Gastrocnemius medialis (tissue), 4 donors: ENCODE data around the gene EPHX1. TPM values are rescaled to one million over a fixed set of nuclear protein-coding genes. Genes with fewer than 3 reads are reported as not detected.
A peak's percentile ranks its signal among the peaks of the same experiment; 100 is the strongest.

ENCODE experiments used
- ATAC-seq, 2 donors: fragments of 150-250 bp; one replicate each; pipeline ENCODE4 v1.9.1; 2016
- DNase-seq, 2 donors: peaks; one replicate each; pipeline ENCODE4 v3.0.0-alpha.2; 2019
- H3K27ac ChIP-seq, 4 donors: fragments of 200-600 bp; sonication (generic); 1 replicate in 1 of 4; 2 replicates in 3 of 4; pipeline ENCODE4 v1.5.1; 2016 to 2018; ENCODE audit warnings: mild to moderate bottlenecking in 2 of 4, moderate library complexity in 1 of 4
- H3K27me3 ChIP-seq, 3 donors: fragments of 200-600 bp; sonication (generic) in 2 of 3; 1 replicate in 1 of 3; 2 replicates in 2 of 3; pipeline versions ENCODE4 v1.5.1 to v1.6.0; 2016 to 2019; ENCODE audit warnings: mild to moderate bottlenecking in 1 of 3, moderate library complexity in 1 of 3
- H3K36me3 ChIP-seq, 2 donors: fragments of 200-600 bp; sonication (generic) in 1 of 2; one replicate each; pipeline ENCODE4 v1.5.1; 2017 to 2018
- H3K4me1 ChIP-seq, 2 donors: fragments of 200-600 bp; sonication (generic) in 1 of 2; one replicate each; pipeline ENCODE4 v1.5.1; 2016 to 2017; ENCODE audit warnings: mild to moderate bottlenecking in 2 of 2
- H3K4me3 ChIP-seq, 4 donors: fragments of 200-600 bp; sonication (generic) in 3 of 4; 1 replicate in 1 of 4; 2 replicates in 3 of 4; pipeline ENCODE4 v1.5.1; 2016 to 2019; ENCODE audit warnings: mild to moderate bottlenecking in 2 of 4
- H3K9me3 ChIP-seq, 3 donors: fragments of 200-600 bp; sonication (generic) in 2 of 3; 1 replicate in 1 of 3; 2 replicates in 2 of 3; pipeline ENCODE4 v1.5.1; 2016 to 2019
- POLR2A ChIP-seq, 2 donors: fragments of 450-650 bp; IDR thresholded peaks; one replicate each; pipeline ENCODE4 v1.6.1; 2017; ENCODE audit warnings: antibody characterized with exemption in 2 of 2, mild to moderate bottlenecking in 2 of 2, moderate library complexity in 2 of 2
- in situ Hi-C, 4 donors: fragments of 200-750 bp; cut with MboI; loops; one replicate each; pipeline versions ENCODE4 v1.15.0 to v1.8.0; 2017; ENCODE audit warnings: low sequenced_read_pairs in 4 of 4
- intact Hi-C: fragments of 100-400 bp; cut with DNase I; formaldehyde crosslinking; loops from one replicate; pipeline ENCODE4 v1.15.1; 2023; ENCODE audit warnings: low total_unique reads
- total RNA-seq, 4 donors: library from RNA; depleted of rRNA; stranded (reverse); fragments of >200 nt; gene quantifications; one replicate each; pipeline versions ENCODE4 v1.1.0 to v1.2.3, GENCODE V29; 2016
- TF ChIP-seq, protein P1 (sequence below), 5 experiments: fragments of 450-650 bp in 3 of 5; fragments of 200-600 bp in 2 of 5; sonication (generic) in 2 of 5; IDR thresholded peaks in 4 of 5; conservative IDR thresholded peaks in 1 of 5; 1 replicate in 4 of 5; 2 replicates in 1 of 5; pipeline ENCODE4 v1.5.1; 2016 to 2019; ENCODE audit warnings: antibody characterized with exemption in 5 of 5, mild to moderate bottlenecking in 3 of 5, moderate library complexity in 3 of 5

EPHX1 gene
- total RNA-seq, 4 donors from 2014 or later: 65.7 to 155 (median 108) TPM

- Histone ChIP-seq H3K27me3 (no peaks in the 10 kb centered on the region), H3K4me3 (peak overlapping the region; percentile 77 to 99 (median 88)), H3K9me3 (no peaks in the 10 kb centered on the region), H3K36me3 (no peaks in the 10 kb centered on the region), H3K27ac (peak overlapping the region; percentile 86 to 98 (median 89)), H3K4me1 (peaks cover 36 to 41% of the 10 kb centered on the region in 2 donors)
- no peak for TF ChIP-seq POLR2A (IDR thresholded peaks at IDR 0.05)
- TF ChIP-seq, protein P1, sequence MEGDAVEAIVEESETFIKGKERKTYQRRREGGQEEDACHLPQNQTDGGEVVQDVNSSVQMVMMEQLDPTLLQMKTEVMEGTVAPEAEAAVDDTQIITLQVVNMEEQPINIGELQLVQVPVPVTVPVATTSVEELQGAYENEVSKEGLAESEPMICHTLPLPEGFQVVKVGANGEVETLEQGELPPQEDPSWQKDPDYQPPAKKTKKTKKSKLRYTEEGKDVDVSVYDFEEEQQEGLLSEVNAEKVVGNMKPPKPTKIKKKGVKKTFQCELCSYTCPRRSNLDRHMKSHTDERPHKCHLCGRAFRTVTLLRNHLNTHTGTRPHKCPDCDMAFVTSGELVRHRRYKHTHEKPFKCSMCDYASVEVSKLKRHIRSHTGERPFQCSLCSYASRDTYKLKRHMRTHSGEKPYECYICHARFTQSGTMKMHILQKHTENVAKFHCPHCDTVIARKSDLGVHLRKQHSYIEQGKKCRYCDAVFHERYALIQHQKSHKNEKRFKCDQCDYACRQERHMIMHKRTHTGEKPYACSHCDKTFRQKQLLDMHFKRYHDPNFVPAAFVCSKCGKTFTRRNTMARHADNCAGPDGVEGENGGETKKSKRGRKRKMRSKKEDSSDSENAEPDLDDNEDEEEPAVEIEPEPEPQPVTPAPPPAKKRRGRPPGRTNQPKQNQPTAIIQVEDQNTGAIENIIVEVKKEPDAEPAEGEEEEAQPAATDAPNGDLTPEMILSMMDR (IDR thresholded peaks at IDR 0.05 in 4 of 5, conservative IDR thresholded peaks at IDR 0.05 in 1 of 5): no peak
- peak; percentile 37 to 42 for ATAC-seq
- peak; percentile 30 to 38 for DNase-seq
- intact Hi-C loops (loop anchor here (1.0 to 10.0 kb wide), 5 partner anchors 66 to 179 kb away; partner anchors contain the start of genes H3-3A, SDE2 and SRP9), in situ Hi-C loops (no loop called here)
These were observed 73.0 kb downstream of the EPHX1 start for GRCh38 chr1:225882694-225883615.

- intact Hi-C loops: loop anchor here (2.0 to 10.0 kb wide), 4 partner anchors 67 to 179 kb away; partner anchors contain the start of genes H3-3A and SDE2
- DNase-seq: no peak
- in situ Hi-C loops: no loop called here
- TF ChIP-seq, protein P1 (IDR thresholded peaks at IDR 0.05 in 4 of 5, conservative IDR thresholded peaks at IDR 0.05 in 1 of 5): no peak
- no peak for TF ChIP-seq POLR2A (IDR thresholded peaks at IDR 0.05)
- Histone ChIP-seq H3K4me3 (peak overlapping the region in 2 of 4 donors; percentile 85 to 91), H3K9me3 (no peaks in the 10 kb centered on the region), H3K27ac (no peak overlapping the region), H3K36me3 (no peaks in the 10 kb centered on the region), H3K27me3 (no peaks in the 10 kb centered on the region), H3K4me1 (peaks cover 28 to 33% of the 10 kb centered on the region in 2 donors)
- no peak for ATAC-seq
These were observed 73.8 kb downstream of the EPHX1 start for GRCh38 chr1:225883616-225884265.

DNA sequence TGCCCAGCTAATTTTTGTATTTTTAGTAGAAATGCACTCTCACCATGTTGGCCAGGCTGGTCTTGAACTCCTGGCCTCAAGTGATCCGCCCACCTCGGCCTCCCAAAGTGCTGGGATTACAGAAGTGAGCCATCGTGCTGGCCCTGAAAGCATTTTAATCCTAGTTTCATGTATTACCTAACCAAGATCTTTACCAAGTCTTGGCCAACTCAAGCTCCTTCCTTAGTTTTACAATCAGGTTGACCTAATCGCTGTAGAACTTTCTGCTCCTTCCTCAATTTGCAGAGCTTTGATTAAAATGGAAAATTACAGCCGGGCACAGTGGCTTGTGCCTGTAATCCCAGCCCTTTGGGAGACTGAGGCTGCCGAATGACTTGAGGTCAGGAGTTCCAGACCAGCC lies 75.4 kb downstream of the EPHX1 start:
- Histone ChIP-seq H3K4me3 (no peak overlapping the region), H3K9me3 (no peaks in the 10 kb centered on the region), H3K27me3 (no peaks in the 10 kb centered on the region), H3K27ac (no peak overlapping the region), H3K4me1 (peaks cover 12 to 17% of the 10 kb centered on the region in 2 donors), H3K36me3 (no peaks in the 10 kb centered on the region)
- no peak for TF ChIP-seq POLR2A (IDR thresholded peaks at IDR 0.05)
- TF ChIP-seq, protein P1 (IDR thresholded peaks at IDR 0.05 in 4 of 5, conservative IDR thresholded peaks at IDR 0.05 in 1 of 5): no peak
- in situ Hi-C loops (no loop called here), intact Hi-C loops (loop anchor here (10.0 kb wide), 1 partner anchor 89 kb away; no protein-coding TSS in a partner anchor)
- DNase-seq (no peak), ATAC-seq (no peak)

DNA sequence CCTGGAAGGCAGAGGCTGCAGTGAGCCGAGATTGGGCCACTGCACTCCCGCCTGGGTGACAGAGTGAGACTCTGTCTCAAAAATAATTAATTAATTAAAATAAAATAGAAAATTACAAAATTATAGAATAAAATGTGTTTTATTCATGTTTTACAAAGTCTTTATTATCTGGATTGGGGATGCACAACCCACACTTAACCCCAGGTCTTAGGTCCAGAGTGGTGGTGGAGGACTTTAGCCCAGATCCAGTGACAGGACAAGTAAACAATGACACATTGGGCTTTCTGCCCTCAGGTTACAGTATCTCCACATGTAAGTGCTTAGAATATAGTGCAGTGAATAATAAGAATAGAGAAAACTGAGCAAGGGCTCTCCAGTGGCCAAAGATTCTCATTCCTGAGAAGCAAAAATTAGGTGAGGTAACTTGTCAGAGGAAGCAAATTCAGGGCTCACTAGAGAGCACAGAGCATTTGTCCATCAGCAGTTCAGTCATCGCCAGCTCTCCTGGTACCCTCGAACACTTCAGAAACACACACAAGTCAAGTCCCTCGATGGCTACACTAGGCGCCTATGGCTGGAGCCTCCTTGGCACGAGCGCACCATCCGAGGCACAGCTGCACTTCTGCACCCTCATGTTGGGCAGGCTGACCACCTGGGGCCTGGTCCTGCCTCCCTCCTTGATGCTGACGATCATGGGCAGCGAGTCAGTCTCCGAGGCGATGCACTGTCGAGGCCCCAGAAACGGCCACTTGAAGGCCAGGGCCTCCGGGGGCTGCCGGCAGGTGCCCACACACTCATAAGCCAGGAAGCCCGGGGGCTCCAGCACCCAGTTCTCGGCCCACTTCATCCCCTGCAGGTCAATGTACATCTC lies 76.5 kb downstream of the EPHX1 start:
- ATAC-seq: no peak
- no peak for DNase-seq

More for the DNA sequence above, 76.5 kb downstream of the EPHX1 start:
- H3K4me1 ChIP-seq: peaks cover 1 to 6% of the 10 kb centered on the region in 2 donors
- no peak overlapping the region for H3K4me3 ChIP-seq
- in situ Hi-C loops (no loop called here), intact Hi-C loops (loop anchor here (10.0 kb wide), 1 partner anchor 88 kb away; no protein-coding TSS in a partner anchor)
- no peaks in the 10 kb centered on the region for H3K27me3 ChIP-seq
- H3K27ac ChIP-seq: no peak overlapping the region
- TF ChIP-seq, protein P1 (IDR thresholded peaks at IDR 0.05 in 4 of 5, conservative IDR thresholded peaks at IDR 0.05 in 1 of 5): no peak
- TF ChIP-seq POLR2A (IDR thresholded peaks at IDR 0.05): no peak
- no peaks in the 10 kb centered on the region for H3K9me3 ChIP-seq
- H3K36me3 ChIP-seq: no peaks in the 10 kb centered on the region
